Choroid plexus epithelial cell (primary cell): ENCODE results near the gene SCYGR4.
A peak's percentile ranks its signal among the peaks of the same experiment; 100 is the strongest.

Experiments used
- DNase-seq: peaks from one replicate; pipeline ENCODE4 v3.0.0-alpha.2; 2010; ENCODE audit warnings: low read depth
- H3K4me3 ChIP-seq: 2 replicates; pipeline ENCODE4 v1.5.1; 2011; ENCODE audit warnings: low read depth, mild to moderate bottlenecking, control low read depth, low read length, moderate library complexity
- TF ChIP-seq, protein P1 (sequence below): conservative IDR thresholded peaks from 2 replicates; pipeline ENCODE4 v1.5.1; 2011; ENCODE audit warnings: low read depth, mild to moderate bottlenecking, control low read depth, inconsistent platforms, low read length, moderate library complexity

Gene SCYGR4

GRCh38 chr2:227613272-227613660 lies 4.0 kb upstream of the SCYGR4 start:
- no peak overlapping the region for H3K4me3 ChIP-seq
- no peak for DNase-seq
- TF ChIP-seq, protein P1, sequence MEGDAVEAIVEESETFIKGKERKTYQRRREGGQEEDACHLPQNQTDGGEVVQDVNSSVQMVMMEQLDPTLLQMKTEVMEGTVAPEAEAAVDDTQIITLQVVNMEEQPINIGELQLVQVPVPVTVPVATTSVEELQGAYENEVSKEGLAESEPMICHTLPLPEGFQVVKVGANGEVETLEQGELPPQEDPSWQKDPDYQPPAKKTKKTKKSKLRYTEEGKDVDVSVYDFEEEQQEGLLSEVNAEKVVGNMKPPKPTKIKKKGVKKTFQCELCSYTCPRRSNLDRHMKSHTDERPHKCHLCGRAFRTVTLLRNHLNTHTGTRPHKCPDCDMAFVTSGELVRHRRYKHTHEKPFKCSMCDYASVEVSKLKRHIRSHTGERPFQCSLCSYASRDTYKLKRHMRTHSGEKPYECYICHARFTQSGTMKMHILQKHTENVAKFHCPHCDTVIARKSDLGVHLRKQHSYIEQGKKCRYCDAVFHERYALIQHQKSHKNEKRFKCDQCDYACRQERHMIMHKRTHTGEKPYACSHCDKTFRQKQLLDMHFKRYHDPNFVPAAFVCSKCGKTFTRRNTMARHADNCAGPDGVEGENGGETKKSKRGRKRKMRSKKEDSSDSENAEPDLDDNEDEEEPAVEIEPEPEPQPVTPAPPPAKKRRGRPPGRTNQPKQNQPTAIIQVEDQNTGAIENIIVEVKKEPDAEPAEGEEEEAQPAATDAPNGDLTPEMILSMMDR = no peak

GRCh38 chr2:227614246-227614645 lies 3.1 kb upstream of the SCYGR4 start:
- TF ChIP-seq, protein P1 = no peak
- DNase-seq = no peak
- H3K4me3 ChIP-seq = no peak overlapping the region

DNA sequence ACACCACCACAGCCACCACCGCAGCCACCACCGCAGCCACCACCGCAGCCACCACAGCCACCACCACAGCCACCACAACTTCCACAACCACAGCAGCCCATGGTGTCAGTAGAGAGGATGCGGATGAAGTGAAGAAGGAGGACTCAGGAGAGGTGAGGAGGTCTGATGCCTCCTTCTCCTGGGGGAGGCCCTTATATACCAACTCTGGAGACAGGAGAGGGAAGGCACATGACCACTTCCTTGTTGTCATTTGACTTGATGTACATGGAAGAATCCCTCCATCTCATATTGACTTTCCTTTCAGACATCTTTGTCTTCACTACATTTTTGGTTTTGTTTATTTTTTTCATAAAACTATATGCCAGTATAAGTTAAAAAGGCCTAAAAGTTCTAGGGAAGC lies 2.6 kb upstream of the SCYGR4 start, which contains the start of gene SCYGR3:
Gene SCYGR3, minus strand, starts transcription at position 101 of the 400 bp plus-strand sequence. Its CDS starts 0 bp downstream, at position 101.
- H3K4me3 ChIP-seq = no peak within 1 kb of the TSS
- no peak for DNase-seq
- TF ChIP-seq, protein P1 = no peak

DNA sequence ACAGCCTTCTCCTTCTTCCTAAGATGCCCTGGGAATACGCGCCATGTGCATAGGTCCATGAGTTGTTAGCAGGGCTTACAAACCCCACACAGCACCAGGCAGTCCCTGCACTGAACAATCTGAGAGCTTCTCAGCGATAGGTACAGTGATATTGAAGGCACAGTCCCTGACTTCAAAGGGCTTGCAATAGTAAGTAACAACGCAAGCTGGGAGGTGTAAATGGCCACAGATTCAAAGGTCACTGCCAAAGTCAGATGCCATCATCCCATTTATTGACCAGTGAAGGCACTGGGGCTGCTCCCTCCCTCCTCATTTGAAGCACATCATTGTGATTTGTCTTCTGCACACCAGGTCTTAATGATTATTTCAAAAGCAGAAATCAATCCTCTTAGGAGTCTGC lies 2.1 kb upstream of the SCYGR4 start:
- DNase-seq = no peak
- TF ChIP-seq, protein P1 = no peak

GRCh38 chr2:227615906-227616305 lies 1.4 kb upstream of the SCYGR4 start:
- TF ChIP-seq, protein P1 = no peak
- no peak for DNase-seq
- H3K4me3 ChIP-seq = no peak overlapping the region

More for the DNA sequence above, 2.1 kb upstream of the SCYGR4 start:
- H3K4me3 ChIP-seq = no peak overlapping the region

DNA sequence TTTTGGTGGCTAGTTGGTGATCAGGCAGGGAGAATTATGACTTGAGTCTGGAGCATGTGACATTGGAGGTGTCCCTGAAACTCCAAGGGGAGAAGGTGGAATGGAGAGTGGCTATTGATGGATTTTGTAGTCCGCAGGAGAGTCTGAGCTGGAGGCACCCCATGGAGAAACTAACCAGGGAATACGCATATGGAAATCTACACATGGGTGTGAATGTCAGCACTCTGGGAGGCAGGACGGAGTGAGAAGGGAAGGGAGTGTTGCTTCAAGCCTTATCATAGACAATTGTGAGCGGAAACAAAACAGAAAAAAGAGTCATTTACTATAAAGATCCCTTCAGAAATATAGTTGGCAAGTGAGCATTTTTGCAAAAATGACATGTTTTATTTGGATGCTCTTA lies 667 bp upstream of the SCYGR4 start:
- no peak for DNase-seq
- TF ChIP-seq, protein P1 = no peak
- H3K4me3 ChIP-seq = no peak overlapping the region

DNA sequence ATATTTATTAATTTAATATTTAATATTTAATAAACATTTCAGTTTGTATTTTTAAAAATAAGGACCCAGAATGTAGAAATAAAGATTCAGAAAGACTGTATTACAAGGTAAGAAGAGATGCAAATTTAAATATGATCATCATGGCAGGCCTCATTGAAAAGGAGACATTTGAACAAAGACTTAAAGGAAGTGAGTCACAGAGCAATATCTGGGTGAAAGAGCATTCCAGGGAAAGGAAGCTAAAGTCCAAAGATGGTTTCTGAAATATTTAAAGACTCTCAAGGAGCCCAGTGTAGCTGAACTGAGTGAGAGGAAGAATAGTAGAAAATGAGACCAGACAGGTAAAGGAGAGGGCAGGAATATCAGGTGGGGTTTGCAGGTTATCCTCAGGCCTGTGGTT lies 5.9 kb downstream of the SCYGR4 start:
- H3K4me3 ChIP-seq = no peak overlapping the region
- TF ChIP-seq, protein P1 = no peak
- DNase-seq = peak; percentile 79
